ENCODE data around the gene GNA12. TPM values are rescaled to one million over a fixed set of nuclear protein-coding genes. Genes with fewer than 3 reads are reported as not detected.

The GNA12 gene
- polyA plus RNA-seq, 4 donors, result 3.4 to 27.2 (median 14.5) TPM

DNA sequence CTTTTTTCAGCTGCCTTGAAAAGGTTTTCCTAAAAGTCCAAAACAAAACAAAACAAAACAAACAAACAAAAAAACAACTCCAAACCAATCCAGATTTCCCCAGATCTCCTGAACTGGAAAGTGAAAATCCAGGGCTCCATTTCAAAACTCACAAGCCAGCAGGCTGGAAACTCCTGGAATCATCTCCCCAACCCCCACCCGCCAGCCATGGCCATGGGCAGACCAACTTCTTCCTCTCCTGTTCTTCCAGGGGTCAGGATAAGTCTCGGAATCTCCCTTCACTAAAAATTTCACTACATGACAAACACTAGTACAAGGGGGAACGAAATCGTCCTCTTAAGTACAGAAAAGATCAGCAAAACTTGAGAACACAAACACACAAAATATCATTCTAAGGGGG, 40.4 kb downstream of the GNA12 start:
- Histone ChIP-seq H3K27me3 (ENCODE audit: control insufficient read depth in 3 of 3, insufficient read depth in 3 of 3, low read length in 3 of 3) (no peaks in the 10 kb centered on the region), H3K4me1 (ENCODE audit: control insufficient read depth in 3 of 3, insufficient read depth in 2 of 3, low read depth in 1 of 3, low read length in 2 of 3) (peaks cover 3 to 44% (median 7%) of the 10 kb centered on the region in 3 donors), H3K4me3 (ENCODE audit: low read depth in 1 of 3, low read length in 3 of 3) (no peak overlapping the region), H3K9me3 (ENCODE audit: control insufficient read depth in 2 of 2, insufficient read depth in 1 of 2, low read depth in 1 of 2, low read length in 1 of 2) (no peaks in the 10 kb centered on the region), H3K36me3 (ENCODE audit: control insufficient read depth in 3 of 3, insufficient read depth in 2 of 3, low read depth in 1 of 3, low read length in 3 of 3) (peaks cover 0 to 4% (median 0%) of the 10 kb centered on the region in 3 donors), H3K27ac (ENCODE audit: low read depth in 1 of 3, low read length in 2 of 3) (peak overlapping the region in 1 of 3 donors; percentile 86)
- DNase-seq, result no peak
- FAIRE-seq, result no peak
- WGBS, 3 donors, result 76 to 87% (median 84%) methylated on average over 4 of the region's 4 CpGs

DNA sequence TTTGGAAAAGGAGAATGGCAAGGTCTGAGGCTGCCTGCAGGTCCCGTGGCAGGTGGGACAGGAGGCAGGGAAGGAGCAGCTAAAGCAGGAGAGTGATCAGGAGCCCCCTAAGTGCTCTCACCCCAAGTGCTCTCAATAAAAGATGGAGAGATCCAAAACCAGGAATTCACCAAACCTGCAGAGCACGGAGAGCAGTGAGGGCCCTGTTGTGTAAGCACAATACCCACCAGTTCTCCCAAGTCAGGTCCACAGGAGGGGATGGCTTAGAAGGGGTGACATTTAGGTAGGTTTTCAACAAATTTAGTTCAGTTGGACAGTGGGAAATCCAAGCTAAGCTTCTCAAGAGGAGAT, 40.8 kb downstream of the GNA12 start:
- H3K4me3 ChIP-seq (ENCODE audit: low read depth in 1 of 3, low read length in 3 of 3), result peak overlapping the region in 1 of 3 donors; percentile 27
- H3K27me3 ChIP-seq (ENCODE audit: control insufficient read depth in 3 of 3, insufficient read depth in 3 of 3, low read length in 3 of 3), result no peaks in the 10 kb centered on the region
- peaks cover 0 to 2% (median 0%) of the 10 kb centered on the region in 3 donors for H3K36me3 ChIP-seq (ENCODE audit: control insufficient read depth in 3 of 3, insufficient read depth in 2 of 3, low read depth in 1 of 3, low read length in 3 of 3)
- H3K4me1 ChIP-seq (ENCODE audit: control insufficient read depth in 3 of 3, insufficient read depth in 2 of 3, low read depth in 1 of 3, low read length in 2 of 3), result peaks cover 3 to 43% (median 7%) of the 10 kb centered on the region in 3 donors
- WGBS, 3 donors, result 44 to 67% (median 55%) methylated on average over 1 to 2 of the region's 2 CpGs
- peak overlapping the region in 2 of 3 donors; percentile 63 to 86 for H3K27ac ChIP-seq (ENCODE audit: low read depth in 1 of 3, low read length in 2 of 3)
- DNase-seq, result no peak
- no peak for FAIRE-seq
- H3K9me3 ChIP-seq (ENCODE audit: control insufficient read depth in 2 of 2, insufficient read depth in 1 of 2, low read depth in 1 of 2, low read length in 1 of 2), result no peaks in the 10 kb centered on the region

DNA sequence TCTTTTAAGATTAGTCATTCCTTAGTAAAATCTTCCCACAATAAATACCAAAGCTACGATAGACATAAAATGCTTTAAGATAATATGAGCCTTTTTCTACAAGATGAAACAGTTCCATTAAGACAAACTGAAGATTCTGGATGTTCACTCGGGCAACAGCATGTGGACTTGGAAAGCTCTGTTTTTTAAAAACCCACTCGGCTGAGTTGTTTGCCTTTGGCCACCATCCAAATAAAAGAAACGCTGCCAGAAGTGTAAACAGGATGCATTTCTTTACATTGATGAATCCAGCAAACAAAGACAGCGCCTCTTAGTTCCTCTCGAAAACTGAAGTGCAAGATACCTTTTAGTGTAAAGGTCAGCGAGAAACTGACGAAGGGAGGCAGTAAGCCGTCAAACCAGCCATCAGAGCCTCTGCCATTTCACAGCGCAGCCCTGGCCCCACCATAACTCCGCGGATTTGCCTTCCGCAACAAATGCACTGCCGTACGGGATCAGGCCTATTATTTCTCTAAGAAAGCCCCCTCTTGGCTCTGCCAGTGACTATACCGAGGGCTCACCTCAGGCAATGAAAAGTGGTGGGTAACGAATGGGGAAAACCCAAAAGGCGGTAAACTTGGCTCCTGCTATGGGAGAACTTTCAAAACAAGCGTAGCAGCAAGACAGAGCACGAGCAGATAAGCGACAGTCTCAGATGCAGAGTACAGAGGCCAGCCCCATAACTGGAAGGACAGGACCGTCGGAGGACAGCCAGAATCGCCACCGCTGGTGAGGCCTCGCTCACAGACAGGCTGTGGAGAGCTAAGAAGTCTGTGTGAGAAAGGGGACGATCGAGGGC, 41.4 kb downstream of the GNA12 start:
- Histone ChIP-seq H3K27ac (ENCODE audit: low read depth in 1 of 3, low read length in 2 of 3) (peak overlapping the region in 2 of 3 donors; percentile 63 to 86), H3K4me3 (ENCODE audit: low read depth in 1 of 3, low read length in 3 of 3) (peak overlapping the region in 1 of 3 donors; percentile 27), H3K27me3 (ENCODE audit: control insufficient read depth in 3 of 3, insufficient read depth in 3 of 3, low read length in 3 of 3) (no peaks in the 10 kb centered on the region), H3K9me3 (ENCODE audit: control insufficient read depth in 2 of 2, insufficient read depth in 1 of 2, low read depth in 1 of 2, low read length in 1 of 2) (no peaks in the 10 kb centered on the region), H3K4me1 (ENCODE audit: control insufficient read depth in 3 of 3, insufficient read depth in 2 of 3, low read depth in 1 of 3, low read length in 2 of 3) (peaks cover 3 to 39% (median 7%) of the 10 kb centered on the region in 3 donors), H3K36me3 (ENCODE audit: control insufficient read depth in 3 of 3, insufficient read depth in 2 of 3, low read depth in 1 of 3, low read length in 3 of 3) (no peaks in the 10 kb centered on the region)
- FAIRE-seq, result no peak
- peak; percentile 45 to 70 for DNase-seq
- 33 to 44% (median 43%) methylated on average over 28 of the region's 28 CpGs for WGBS, 3 donors

DNA sequence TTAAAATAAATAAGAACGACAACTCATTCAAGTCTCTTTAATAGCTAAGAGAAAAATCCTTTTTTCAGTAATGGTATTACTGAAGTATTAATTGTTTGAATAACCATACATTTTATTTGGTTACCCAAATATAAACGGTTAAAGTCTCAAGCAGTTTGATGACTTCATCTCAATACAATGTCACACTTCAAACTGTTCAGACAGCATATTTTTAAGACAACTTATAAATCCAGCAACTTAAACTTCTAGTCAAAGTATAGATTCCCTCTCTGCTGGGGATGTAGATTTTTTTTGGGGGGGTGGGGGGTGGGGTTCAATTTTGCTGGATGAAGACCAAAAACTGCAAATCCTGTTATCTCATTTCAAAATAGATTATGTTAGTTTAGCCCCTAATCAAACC, 42.0 kb downstream of the GNA12 start:
- DNase-seq, result no peak
- Histone ChIP-seq H3K9me3 (ENCODE audit: control insufficient read depth in 2 of 2, insufficient read depth in 1 of 2, low read depth in 1 of 2, low read length in 1 of 2) (no peaks in the 10 kb centered on the region), H3K4me1 (ENCODE audit: control insufficient read depth in 3 of 3, insufficient read depth in 2 of 3, low read depth in 1 of 3, low read length in 2 of 3) (peaks cover 3 to 39% (median 7%) of the 10 kb centered on the region in 3 donors), H3K27ac (ENCODE audit: low read depth in 1 of 3, low read length in 2 of 3) (peak overlapping the region in 1 of 3 donors; percentile 86), H3K4me3 (ENCODE audit: low read depth in 1 of 3, low read length in 3 of 3) (no peak overlapping the region), H3K36me3 (ENCODE audit: control insufficient read depth in 3 of 3, insufficient read depth in 2 of 3, low read depth in 1 of 3, low read length in 3 of 3) (no peaks in the 10 kb centered on the region), H3K27me3 (ENCODE audit: control insufficient read depth in 3 of 3, insufficient read depth in 3 of 3, low read length in 3 of 3) (no peaks in the 10 kb centered on the region)
- 42 to 56% (median 48%) methylated on average over 2 of the region's 2 CpGs for WGBS, 3 donors
- no peak for FAIRE-seq

DNA sequence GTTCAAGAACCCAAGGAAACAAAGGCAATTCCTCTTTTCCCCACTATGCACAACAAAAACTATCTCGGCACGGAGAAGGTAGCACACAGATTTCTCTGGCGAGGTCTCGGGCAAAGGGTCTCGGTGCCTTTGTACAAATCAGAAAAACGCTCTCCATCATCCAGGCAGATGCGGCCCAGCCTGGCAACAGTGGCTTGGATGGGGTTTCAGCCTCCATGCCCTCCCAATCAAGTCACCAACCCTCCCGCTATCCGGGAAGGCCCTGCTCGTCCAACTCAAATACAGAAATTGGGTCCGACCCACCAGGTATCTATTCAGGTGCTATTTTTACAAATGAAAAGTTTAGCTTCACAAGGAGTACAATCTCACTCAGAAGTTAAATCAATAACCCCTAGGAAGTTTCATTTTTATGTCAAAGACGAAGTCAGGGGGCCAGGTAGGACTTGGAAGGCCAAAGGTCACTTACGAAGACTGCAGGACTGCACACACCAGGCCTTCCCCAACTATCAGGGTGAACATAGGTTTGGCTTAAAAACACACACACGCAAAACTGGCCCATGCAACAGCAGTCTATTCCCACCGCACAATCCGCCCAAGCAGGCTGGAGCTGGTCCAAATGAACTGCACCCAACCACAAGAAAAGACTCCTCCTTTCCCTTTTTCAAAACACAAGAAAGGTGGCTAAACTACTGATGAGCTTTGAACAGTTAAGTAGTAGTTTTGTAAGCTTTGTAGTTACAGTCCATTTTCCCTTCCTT, 43.0 kb downstream of the GNA12 start:
- Histone ChIP-seq H3K27ac (ENCODE audit: low read depth in 1 of 3, low read length in 2 of 3) (peak overlapping the region in 1 of 3 donors; percentile 29), H3K4me1 (ENCODE audit: control insufficient read depth in 3 of 3, insufficient read depth in 2 of 3, low read depth in 1 of 3, low read length in 2 of 3) (peaks cover 3 to 39% (median 7%) of the 10 kb centered on the region in 3 donors), H3K4me3 (ENCODE audit: low read depth in 1 of 3, low read length in 3 of 3) (no peak overlapping the region), H3K27me3 (ENCODE audit: control insufficient read depth in 3 of 3, insufficient read depth in 3 of 3, low read length in 3 of 3) (no peaks in the 10 kb centered on the region), H3K36me3 (ENCODE audit: control insufficient read depth in 3 of 3, insufficient read depth in 2 of 3, low read depth in 1 of 3, low read length in 3 of 3) (no peaks in the 10 kb centered on the region), H3K9me3 (ENCODE audit: control insufficient read depth in 2 of 2, insufficient read depth in 1 of 2, low read depth in 1 of 2, low read length in 1 of 2) (no peaks in the 10 kb centered on the region)
- 71 to 77% (median 72%) methylated on average over 16 of the region's 16 CpGs for WGBS, 3 donors
- peak; percentile 16 to 51 for DNase-seq
- no peak for FAIRE-seq

DNA sequence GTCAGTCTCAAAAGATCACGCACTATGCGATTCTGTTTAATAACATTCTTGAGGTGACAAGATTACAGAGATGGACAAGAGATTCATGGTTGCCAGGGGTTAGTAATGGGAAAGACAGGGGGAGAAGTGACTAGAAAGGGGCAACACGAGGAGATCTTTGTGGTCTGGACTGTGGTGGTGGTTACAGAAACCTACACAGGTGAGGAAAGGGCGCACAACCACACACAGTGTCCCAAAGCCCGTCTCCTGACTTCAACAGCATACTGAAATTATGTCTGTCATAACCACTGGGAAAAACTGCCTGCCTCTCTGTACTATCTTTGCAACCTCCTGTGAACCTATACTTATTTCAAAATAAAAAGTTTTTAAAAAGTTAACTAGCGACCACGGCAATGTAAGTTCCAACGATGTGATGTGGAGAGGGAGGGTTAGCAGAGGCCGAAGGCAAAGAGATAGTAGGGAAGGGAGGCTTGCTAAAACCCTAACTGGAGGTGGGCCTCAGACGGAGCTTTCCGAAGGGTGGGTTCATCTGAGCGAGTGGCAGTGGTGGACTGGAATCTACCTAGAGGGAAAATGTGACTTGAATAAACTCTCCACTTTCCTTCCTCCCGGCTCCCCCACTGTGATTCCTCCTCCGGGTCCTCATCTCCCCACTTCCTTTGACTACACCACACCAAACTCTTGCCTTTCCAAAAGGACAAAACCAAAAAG, 43.7 kb downstream of the GNA12 start:
- Histone ChIP-seq H3K9me3 (ENCODE audit: control insufficient read depth in 2 of 2, insufficient read depth in 1 of 2, low read depth in 1 of 2, low read length in 1 of 2) (no peaks in the 10 kb centered on the region), H3K4me3 (ENCODE audit: low read depth in 1 of 3, low read length in 3 of 3) (no peak overlapping the region), H3K27me3 (ENCODE audit: control insufficient read depth in 3 of 3, insufficient read depth in 3 of 3, low read length in 3 of 3) (no peaks in the 10 kb centered on the region), H3K36me3 (ENCODE audit: control insufficient read depth in 3 of 3, insufficient read depth in 2 of 3, low read depth in 1 of 3, low read length in 3 of 3) (no peaks in the 10 kb centered on the region), H3K4me1 (ENCODE audit: control insufficient read depth in 3 of 3, insufficient read depth in 2 of 3, low read depth in 1 of 3, low read length in 2 of 3) (peaks cover 3 to 39% (median 7%) of the 10 kb centered on the region in 3 donors), H3K27ac (ENCODE audit: low read depth in 1 of 3, low read length in 2 of 3) (no peak overlapping the region)
- FAIRE-seq (no peak), DNase-seq (no peak)
- WGBS, 3 donors, result 90 to 94% (median 92%) methylated on average over 14 of the region's 14 CpGs

DNA sequence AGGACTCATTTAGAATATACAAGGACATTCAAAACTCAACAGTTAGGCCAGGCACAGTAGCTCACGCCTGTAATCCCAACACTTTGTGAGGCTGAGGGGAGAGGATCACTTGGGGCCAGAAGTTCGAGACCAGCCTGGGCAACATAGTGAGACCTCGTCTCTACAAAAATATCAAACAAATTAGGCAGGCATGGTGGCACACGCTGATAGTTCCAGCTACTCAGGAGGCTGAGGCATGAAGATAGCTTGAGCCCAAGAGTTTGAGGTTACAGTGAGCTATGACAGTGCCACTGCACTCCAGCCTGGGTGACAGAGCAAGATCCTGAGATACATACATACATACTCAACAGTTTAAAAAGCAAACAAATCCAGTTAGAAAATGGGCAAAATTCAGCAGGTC, 44.9 kb downstream of the GNA12 start:
- Histone ChIP-seq H3K27me3 (ENCODE audit: control insufficient read depth in 3 of 3, insufficient read depth in 3 of 3, low read length in 3 of 3) (no peaks in the 10 kb centered on the region), H3K27ac (ENCODE audit: low read depth in 1 of 3, low read length in 2 of 3) (no peak overlapping the region), H3K36me3 (ENCODE audit: control insufficient read depth in 3 of 3, insufficient read depth in 2 of 3, low read depth in 1 of 3, low read length in 3 of 3) (peaks cover 0 to 5% (median 2%) of the 10 kb centered on the region in 3 donors), H3K4me3 (ENCODE audit: low read depth in 1 of 3, low read length in 3 of 3) (no peak overlapping the region), H3K4me1 (ENCODE audit: control insufficient read depth in 3 of 3, insufficient read depth in 2 of 3, low read depth in 1 of 3, low read length in 2 of 3) (peaks cover 3 to 32% (median 7%) of the 10 kb centered on the region in 3 donors), H3K9me3 (ENCODE audit: control insufficient read depth in 2 of 2, insufficient read depth in 1 of 2, low read depth in 1 of 2, low read length in 1 of 2) (no peaks in the 10 kb centered on the region)
- no peak for DNase-seq
- FAIRE-seq, result no peak
- 89 to 92% (median 90%) methylated on average over 4 of the region's 4 CpGs for WGBS, 3 donors

DNA sequence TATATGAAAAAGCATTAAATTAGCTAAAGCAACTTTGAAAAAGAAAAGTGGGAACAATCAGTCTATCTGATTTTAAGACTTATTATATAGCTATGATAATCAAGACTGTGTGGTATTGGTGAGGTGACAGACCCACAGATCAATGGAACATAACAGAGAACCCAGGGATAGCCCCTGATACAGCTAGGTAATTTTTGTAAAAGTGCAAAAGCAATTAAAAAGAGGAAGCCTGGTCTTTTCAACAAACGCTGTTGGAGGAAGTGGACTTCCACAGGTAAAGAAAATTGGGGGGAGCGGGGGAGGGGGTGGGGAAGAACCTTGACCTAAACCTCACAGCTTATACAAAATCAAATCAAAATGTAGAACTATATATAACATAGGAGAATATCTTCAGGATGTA, 45.4 kb downstream of the GNA12 start:
- peaks cover under 1 to 26% (median 7%) of the 10 kb centered on the region in 3 donors for H3K4me1 ChIP-seq (ENCODE audit: control insufficient read depth in 3 of 3, insufficient read depth in 2 of 3, low read depth in 1 of 3, low read length in 2 of 3)
- no peak overlapping the region for H3K27ac ChIP-seq (ENCODE audit: low read depth in 1 of 3, low read length in 2 of 3)
- no peaks in the 10 kb centered on the region for H3K27me3 ChIP-seq (ENCODE audit: control insufficient read depth in 3 of 3, insufficient read depth in 3 of 3, low read length in 3 of 3)
- H3K36me3 ChIP-seq (ENCODE audit: control insufficient read depth in 3 of 3, insufficient read depth in 2 of 3, low read depth in 1 of 3, low read length in 3 of 3), result peaks cover 0 to 10% (median 2%) of the 10 kb centered on the region in 3 donors
- 78 to 83% (median 79%) methylated on average over 2 of the region's 2 CpGs for WGBS, 3 donors
- no peak overlapping the region for H3K4me3 ChIP-seq (ENCODE audit: low read depth in 1 of 3, low read length in 3 of 3)
- DNase-seq, result no peak
- H3K9me3 ChIP-seq (ENCODE audit: control insufficient read depth in 2 of 2, insufficient read depth in 1 of 2, low read depth in 1 of 2, low read length in 1 of 2), result no peaks in the 10 kb centered on the region
- FAIRE-seq, result no peak
